ENCODE data around the gene IQCF5.

IQCF5 gene

GRCh38 chr3:51860703-51861665 is 14.4 kb downstream of the IQCF5 start, which contains the start of gene IQCF2:
TSS of gene IQCF2 (plus strand) at chr3:51861615. CDS start at chr3:51861667, 52 bp downstream.
- no peak for TF ChIP-seq CTCF (IDR thresholded peaks at IDR 0.05)

GRCh38 chr3:51845129-51845528 is 30.3 kb downstream of the IQCF5 start:
- TF ChIP-seq CTCF (IDR thresholded peaks at IDR 0.05) = no peak

- TF ChIP-seq CTCF (IDR thresholded peaks at IDR 0.05) = no peak
These were observed 38.8 kb downstream of the IQCF5 start for GRCh38 chr3:51836606-51837005.

- no peak for TF ChIP-seq CTCF (IDR thresholded peaks at IDR 0.05)
These were observed 44.5 kb downstream of the IQCF5 start for GRCh38 chr3:51830836-51831385.

GRCh38 chr3:51830345-51830744 is 45.1 kb downstream of the IQCF5 start:
- no peak for TF ChIP-seq CTCF (IDR thresholded peaks at IDR 0.05)

- no peak for TF ChIP-seq CTCF (IDR thresholded peaks at IDR 0.05)
These were observed 47.1 kb downstream of the IQCF5 start for GRCh38 chr3:51828297-51828696.
